A549 (cell line): Measurements from ENCODE around the gene TTC31. TPM values are rescaled to one million over a fixed set of nuclear protein-coding genes. Genes with fewer than 3 reads are reported as not detected.
A peak's percentile ranks its signal among the peaks of the same experiment; 100 is the strongest.

Source experiments
- ATAC-seq, 2 experiments: fragments of 200-7000 bp in 1 of 2; fragments of >200 bp in 1 of 2; cut with Nextera tagmentation in 1 of 2; cut with Tn5 transposase in 1 of 2; 3 replicates each; pipeline versions ENCODE4 v1.8.0 to v1.9.1; 2018 to 2020; ENCODE audit warnings: mild to moderate bottlenecking in 1 of 2, moderate library complexity in 1 of 2
- CTCF ChIA-PET: fragments of 300-600 bp; sonication (Branson Sonifier 250); formaldehyde crosslinking; extraction: SDS; loops from one replicate; lab custom pipeline; 2021; ENCODE audit warnings: antibody characterized with exemption, inconsistent platforms; lab: Yijun Ruan, JAX
- POLR2A ChIA-PET: fragments of 350-600 bp; formaldehyde crosslinking; extraction: SDS; loops from one replicate; lab custom pipeline; 2021; ENCODE audit warnings: antibody characterized with exemption, inconsistent platforms; lab: Yijun Ruan, JAX
- DNase-seq, 2 experiments: peaks; one replicate each; pipeline versions ENCODE4 v3.0.0 to v3.0.0-alpha.2; 2011 to 2016; ENCODE audit warnings: low read depth in 1 of 2, low spot score in 1 of 2
- FAIRE-seq: peaks from 2 replicates; lab custom pipeline; 2011; peaks lifted over from hg19 to GRCh38; lab: Jason Lieb, UNC
- H3K27ac ChIP-seq, 2 experiments: fragments of >200 bp; sonication (Bioruptor Twin); formaldehyde crosslinking; 3 replicates each; pipeline ENCODE4 v1.5.1; 2016 to 2017
- H3K4me1 ChIP-seq: fragments of >200 bp; sonication (Bioruptor Twin); formaldehyde crosslinking; 3 replicates; pipeline ENCODE4 v1.6.1; 2016
- H3K4me2 ChIP-seq: fragments of >200 bp; sonication (Bioruptor Twin); formaldehyde crosslinking; 3 replicates; pipeline ENCODE4 v1.6.1; 2016
- H3K4me3 ChIP-seq: fragments of >200 bp; sonication (Bioruptor Twin); formaldehyde crosslinking; 3 replicates; pipeline ENCODE4 v1.5.1; 2016
- H3K9me3 ChIP-seq: fragments of >200 bp; sonication (Bioruptor Twin); formaldehyde crosslinking; 3 replicates; pipeline ENCODE4 v1.6.1; 2016
- CHD4 ChIP-seq: fragments of 200-600 bp; sonication (generic); IDR thresholded peaks from 2 replicates; pipeline ENCODE4 v1.6.1; 2016; ENCODE audit warnings: antibody characterized with exemption, mild to moderate bottlenecking, borderline replicate concordance
- ESRRA ChIP-seq: fragments of 150-350 bp; IDR thresholded peaks from 2 replicates; pipeline ENCODE4 v1.6.1; 2014; ENCODE audit warnings: mild to moderate bottlenecking, low read length, borderline replicate concordance
- FOSL2 ChIP-seq, 2 experiments: fragments of 450-650 bp in 1 of 2; fragments of >200 bp in 1 of 2; sonication (Bioruptor Twin) in 1 of 2; formaldehyde crosslinking; IDR thresholded peaks; 2 replicates each; pipeline versions ENCODE4 v1.5.0 to v1.6.1; 2016 to 2020; ENCODE audit warnings: mild to moderate bottlenecking in 1 of 2, moderate library complexity in 1 of 2
- FOXS1 ChIP-seq: fragments of 250-450 bp; sonication (Bioruptor Pico); IDR thresholded peaks from 2 replicates; pipeline ENCODE4 v1.5.0; 2020; ENCODE audit warnings: mild to moderate bottlenecking, moderate library complexity
- GATA3 ChIP-seq: IDR thresholded peaks from 2 replicates; pipeline ENCODE4 v1.6.1; 2012; ENCODE audit warnings: borderline replicate concordance
- HDAC2 ChIP-seq: fragments of 200-600 bp; sonication (generic); IDR thresholded peaks from 2 replicates; pipeline ENCODE4 v1.6.1; 2016
- HOXA7 ChIP-seq: fragments of 250-450 bp; sonication (Bioruptor Pico); IDR thresholded peaks from 2 replicates; pipeline ENCODE4 v1.5.0; 2020; ENCODE audit warnings: mild to moderate bottlenecking, moderate library complexity
- HOXB13 ChIP-seq: fragments of 250-450 bp; sonication (Bioruptor Pico); IDR thresholded peaks from 2 replicates; pipeline ENCODE4 v1.5.0; 2020; ENCODE audit warnings: low read depth, mild to moderate bottlenecking, moderate library complexity
- JUN ChIP-seq, 2 experiments: fragments of >200 bp; sonication (Bioruptor Twin); formaldehyde crosslinking; IDR thresholded peaks; 2 replicates in 1 of 2; 3 replicates in 1 of 2; pipeline ENCODE4 v1.6.1; 2016 to 2017
- JUNB ChIP-seq: fragments of >200 bp; sonication (Bioruptor Twin); formaldehyde crosslinking; IDR thresholded peaks from 2 replicates; pipeline ENCODE4 v1.6.1; 2016
- KDM5A ChIP-seq: fragments of 200-600 bp; sonication (generic); IDR thresholded peaks from 2 replicates; pipeline ENCODE4 v1.6.1; 2016; ENCODE audit warnings: antibody characterized with exemption, mild to moderate bottlenecking
- MAFK ChIP-seq: fragments of 450-650 bp; IDR thresholded peaks from 2 replicates; pipeline ENCODE4 v1.6.1; 2014; ENCODE audit not compliant: partially characterized antibody
- MYC ChIP-seq: IDR thresholded peaks from 2 replicates; pipeline ENCODE4 v1.6.1; 2012; ENCODE audit warnings: mild to moderate bottlenecking, inconsistent platforms, low read length, improper control_type of control experiment, borderline replicate concordance
- NR3C1 ChIP-seq: fragments of >200 bp; sonication (Bioruptor Twin); formaldehyde crosslinking; IDR thresholded peaks from 3 replicates; pipeline ENCODE4 v1.6.1; 2017
- PHF8 ChIP-seq: fragments of 200-600 bp; sonication (generic); IDR thresholded peaks from 2 replicates; pipeline ENCODE4 v1.6.1; 2016; ENCODE audit warnings: low read depth, mild to moderate bottlenecking, antibody characterized with exemption, moderate library complexity, borderline replicate concordance
- POLR2A ChIP-seq: IDR thresholded peaks from 2 replicates; pipeline ENCODE4 v1.6.1; 2012; ENCODE audit warnings: mild to moderate bottlenecking, low read length
- RAD21 ChIP-seq, 2 experiments: fragments of >200 bp in 1 of 2; sonication (Bioruptor Twin) in 1 of 2; formaldehyde crosslinking in 1 of 2; IDR thresholded peaks in 1 of 2; conservative IDR thresholded peaks in 1 of 2; 2 replicates in 1 of 2; 3 replicates in 1 of 2; pipeline ENCODE4 v1.6.1; 2012 to 2018; ENCODE audit warnings: inconsistent platforms in 1 of 2
- RARB ChIP-seq: fragments of 250-450 bp; sonication (Bioruptor Pico); IDR thresholded peaks from 2 replicates; pipeline ENCODE4 v1.8.0; 2021; ENCODE audit warnings: mild to moderate bottlenecking, moderate library complexity
- RCOR1 ChIP-seq: fragments of 150-350 bp; IDR thresholded peaks from 2 replicates; pipeline ENCODE4 v1.6.1; 2014; ENCODE audit warnings: antibody characterized with exemption, low read length, low read depth
- RNF2 ChIP-seq: fragments of 200-600 bp; sonication (generic); IDR thresholded peaks from 2 replicates; pipeline ENCODE4 v1.6.1; 2016; ENCODE audit warnings: low read depth, mild to moderate bottlenecking, antibody characterized with exemption, moderate library complexity, borderline replicate concordance
- SMC3 ChIP-seq: fragments of >200 bp; sonication (Bioruptor Twin); formaldehyde crosslinking; IDR thresholded peaks from 3 replicates; pipeline ENCODE4 v1.6.1; 2018; ENCODE audit warnings: inconsistent platforms
- TFCP2L1 ChIP-seq: fragments of 250-450 bp; sonication (Bioruptor Pico); IDR thresholded peaks from 2 replicates; pipeline ENCODE4 v1.5.0; 2021; ENCODE audit warnings: mild to moderate bottlenecking
- ZNF302 ChIP-seq: fragments of 250-450 bp; sonication (Bioruptor Pico); IDR thresholded peaks from 2 replicates; pipeline ENCODE4 v1.9.0; 2021; ENCODE audit warnings: inconsistent platforms, mild to moderate bottlenecking, moderate library complexity
- WGBS: methylation state at CpG from one replicate; pipeline ENCODE4 v1.1.6; 2017; ENCODE audit errors: missing lambda C conversion rate; 5-methylcytosine and 5-hydroxymethylcytosine counted together
- polyA plus RNA-seq, 4 experiments: library from polyadenylated mRNA; depleted of rRNA in 3 of 4; stranded (reverse); fragments of >200 nt; fragmentation: RNase III in 1 of 4; extraction: RNeasy Plus Mini Kit Qiagen cat#74134 plus additional on column Dnase treatment in 1 of 4; gene quantifications; 2 replicates in 3 of 4; 3 replicates in 1 of 4; pipeline ENCODE4 v1.2.3, GENCODE V29; 2011 to 2017
- TF ChIP-seq, protein P1 (sequence below): IDR thresholded peaks from 2 replicates; pipeline ENCODE4 v1.6.1; 2012
- TF ChIP-seq, protein P2 (sequence below): fragments of 200-600 bp; sonication (generic); IDR thresholded peaks from 2 replicates; pipeline ENCODE4 v1.6.1; 2016; ENCODE audit warnings: antibody characterized with exemption, mild to moderate bottlenecking, moderate library complexity
- TF ChIP-seq, protein P3 (sequence below): IDR thresholded peaks from 2 replicates; pipeline ENCODE4 v1.6.1; 2012
- TF ChIP-seq, protein P4 (sequence below): fragments of >200 bp; sonication (Bioruptor Twin); formaldehyde crosslinking; IDR thresholded peaks from 2 replicates; pipeline ENCODE4 v1.6.1; 2016

Gene TTC31
- polyA plus RNA-seq, 2 of the 4 experiments (the other 2 are of a cell fraction) = 26.2 to 29.6 TPM

DNA sequence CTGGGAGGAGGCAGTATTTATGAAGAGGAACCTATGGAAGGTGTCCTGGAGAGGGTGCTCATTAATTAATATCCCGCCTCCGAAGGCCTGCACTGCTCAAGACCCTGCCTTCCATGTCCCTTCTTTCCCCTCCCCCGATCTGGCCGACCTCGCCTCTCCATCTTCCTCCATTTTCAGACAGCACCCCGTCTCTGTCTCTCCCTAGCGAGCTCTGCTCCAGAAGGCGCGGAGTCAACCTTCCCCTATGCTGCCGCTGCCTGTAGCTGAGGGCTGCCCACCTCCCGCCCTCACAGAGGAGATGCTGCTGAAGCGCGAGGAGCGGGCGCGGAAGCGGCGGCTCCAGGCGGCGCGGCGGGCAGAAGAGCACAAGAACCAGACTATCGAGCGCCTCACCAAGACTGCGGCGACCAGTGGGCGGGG is 25.7 kb upstream of the TTC31 start:
- no peaks in the 10 kb centered on the region for H3K9me3 ChIP-seq
- POLR2A ChIA-PET = interaction anchor here (1.5 to 3.3 kb wide), 5 partner anchors 15 to 132 kb away, joined by 3 to 37 read pairs (median 15); partner anchors contain the start of genes AUP1, CCDC142, HTRA2 and MRPL53
- WGBS = 19% methylated on average over 11 of the region's 27 CpGs

DNA sequence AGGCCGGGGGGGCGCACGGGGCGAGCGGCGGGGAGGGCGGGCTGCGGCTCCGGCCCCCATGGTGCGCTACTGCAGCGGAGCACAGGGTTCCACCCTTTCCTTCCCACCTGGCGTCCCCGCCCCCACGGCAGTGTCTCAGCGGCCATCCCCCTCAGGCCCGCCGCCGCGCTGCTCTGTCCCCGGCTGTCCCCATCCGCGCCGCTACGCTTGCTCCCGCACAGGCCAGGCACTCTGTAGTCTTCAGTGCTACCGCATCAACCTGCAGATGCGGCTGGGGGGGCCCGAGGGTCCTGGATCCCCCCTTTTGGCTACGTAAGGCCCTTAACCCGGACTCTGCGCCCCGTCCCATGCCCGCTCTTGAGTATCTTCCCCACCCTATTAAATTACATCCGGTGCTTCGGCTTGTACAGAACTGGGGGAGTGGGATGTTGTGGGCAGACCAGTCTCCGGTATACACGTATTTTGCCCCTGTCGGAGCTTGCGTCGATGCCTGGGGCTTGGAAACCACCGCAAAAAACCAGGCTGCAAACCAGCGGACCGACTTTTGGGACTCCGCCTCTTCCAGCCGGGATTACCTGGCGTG is 25.2 kb upstream of the TTC31 start:
- peak overlapping the region; percentile 85 for H3K4me2 ChIP-seq
- H3K4me3 ChIP-seq = peak overlapping the region; percentile 70
- ChIA-PET CTCF (interaction anchor here (1.3 to 3.7 kb wide), 6 partner anchors 8 to 130 kb away, joined by 5 to 20 read pairs (median 7); partner anchors contain the start of genes CCDC142, MOGS and TTC31), POLR2A (interaction anchor here (0.6 to 3.3 kb wide), 12 partner anchors 11 to 721 kb away, joined by 3 to 37 read pairs (median 6); partner anchors contain the start of genes AUP1, C2orf81, CCDC142 and HTRA2)
- H3K4me1 ChIP-seq = peaks cover 25% of the 10 kb centered on the region
- H3K27ac ChIP-seq = peak overlapping the region; percentile 87 to 92
- WGBS = 2% methylated on average over 27 of the region's 46 CpGs
- no peak for FAIRE-seq
- peak; percentile 40 to 47 for ATAC-seq
- peak; percentile 53 to 74 for DNase-seq
- no peaks in the 10 kb centered on the region for H3K9me3 ChIP-seq
- no peak for TF ChIP-seq SMC3
- TF ChIP-seq HOXB13 (CRISPR knock-in tag) = no peak
- TF ChIP-seq KDM5A = peak; percentile 56; the same call in 1 of the 2 replicates
- TF ChIP-seq FOSL2 (IDR thresholded peaks at IDR 0.05) = no peak
- TF ChIP-seq FOSL2 (CRISPR knock-in tag; IDR thresholded peaks at IDR 0.05) = 0 out of 2 replicates have a peak, but pooled peaks have one; percentile 5
- TF ChIP-seq RAD21 (conservative IDR thresholded peaks at IDR 0.05 in 1 of 2, IDR thresholded peaks at IDR 0.05 in 1 of 2) = 0 out of 5 replicates have a peak, but pooled peaks of 1 of the 2 experiments have one; percentile 16
- TF ChIP-seq ESRRA = no peak
- peak; percentile 55; the same call in 1 of the 2 replicates for TF ChIP-seq HDAC2
- TF ChIP-seq MYC = no peak
- no peak for TF ChIP-seq RARB (CRISPR knock-in tag)
- no peak for TF ChIP-seq CHD4
- TF ChIP-seq TFCP2L1 (CRISPR knock-in tag) = 0 out of 2 replicates have a peak, but pooled peaks have one; percentile 44
- TF ChIP-seq, protein P1, sequence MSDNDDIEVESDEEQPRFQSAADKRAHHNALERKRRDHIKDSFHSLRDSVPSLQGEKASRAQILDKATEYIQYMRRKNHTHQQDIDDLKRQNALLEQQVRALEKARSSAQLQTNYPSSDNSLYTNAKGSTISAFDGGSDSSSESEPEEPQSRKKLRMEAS = peak; percentile 58; the same call in 1 of the 2 replicates
- no peak for TF ChIP-seq NR3C1
- TF ChIP-seq RNF2 = peak; percentile 33; the same call in 1 of the 2 replicates
- peak; percentile 53 for TF ChIP-seq POLR2A
- peak; percentile 33 for TF ChIP-seq GATA3
- peak; percentile 83 for TF ChIP-seq PHF8
- TF ChIP-seq HOXA7 = 0 out of 2 replicates have a peak, but pooled peaks have one; percentile 27
- TF ChIP-seq JUN (IDR thresholded peaks at IDR 0.05) = peak; percentile 56 to 73; a peak in 3 of 5 replicates

More for the DNA sequence above, 25.7 kb upstream of the TTC31 start:
- DNase-seq (no peak), ATAC-seq (peak; percentile 11; a peak in 4 of 6 replicates), FAIRE-seq (no peak)
- Histone ChIP-seq H3K4me1 (peaks cover 25% of the 10 kb centered on the region), H3K4me3 (peak overlapping the region; percentile 70), H3K4me2 (peak overlapping the region; percentile 85), H3K27ac (peak overlapping the region; percentile 87 to 92)
- TF ChIP-seq JUNB (no peak), FOXS1 (CRISPR knock-in tag) (no peak), RAD21 (conservative IDR thresholded peaks at IDR 0.05 in 1 of 2, IDR thresholded peaks at IDR 0.05 in 1 of 2) (no peak), RCOR1 (no peak), MAFK (no peak), RARB (CRISPR knock-in tag) (no peak), ZNF302 (no peak)
- TF ChIP-seq, protein P2, sequence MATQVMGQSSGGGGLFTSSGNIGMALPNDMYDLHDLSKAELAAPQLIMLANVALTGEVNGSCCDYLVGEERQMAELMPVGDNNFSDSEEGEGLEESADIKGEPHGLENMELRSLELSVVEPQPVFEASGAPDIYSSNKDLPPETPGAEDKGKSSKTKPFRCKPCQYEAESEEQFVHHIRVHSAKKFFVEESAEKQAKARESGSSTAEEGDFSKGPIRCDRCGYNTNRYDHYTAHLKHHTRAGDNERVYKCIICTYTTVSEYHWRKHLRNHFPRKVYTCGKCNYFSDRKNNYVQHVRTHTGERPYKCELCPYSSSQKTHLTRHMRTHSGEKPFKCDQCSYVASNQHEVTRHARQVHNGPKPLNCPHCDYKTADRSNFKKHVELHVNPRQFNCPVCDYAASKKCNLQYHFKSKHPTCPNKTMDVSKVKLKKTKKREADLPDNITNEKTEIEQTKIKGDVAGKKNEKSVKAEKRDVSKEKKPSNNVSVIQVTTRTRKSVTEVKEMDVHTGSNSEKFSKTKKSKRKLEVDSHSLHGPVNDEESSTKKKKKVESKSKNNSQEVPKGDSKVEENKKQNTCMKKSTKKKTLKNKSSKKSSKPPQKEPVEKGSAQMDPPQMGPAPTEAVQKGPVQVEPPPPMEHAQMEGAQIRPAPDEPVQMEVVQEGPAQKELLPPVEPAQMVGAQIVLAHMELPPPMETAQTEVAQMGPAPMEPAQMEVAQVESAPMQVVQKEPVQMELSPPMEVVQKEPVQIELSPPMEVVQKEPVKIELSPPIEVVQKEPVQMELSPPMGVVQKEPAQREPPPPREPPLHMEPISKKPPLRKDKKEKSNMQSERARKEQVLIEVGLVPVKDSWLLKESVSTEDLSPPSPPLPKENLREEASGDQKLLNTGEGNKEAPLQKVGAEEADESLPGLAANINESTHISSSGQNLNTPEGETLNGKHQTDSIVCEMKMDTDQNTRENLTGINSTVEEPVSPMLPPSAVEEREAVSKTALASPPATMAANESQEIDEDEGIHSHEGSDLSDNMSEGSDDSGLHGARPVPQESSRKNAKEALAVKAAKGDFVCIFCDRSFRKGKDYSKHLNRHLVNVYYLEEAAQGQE = no peak
- TF ChIP-seq, protein P3, sequence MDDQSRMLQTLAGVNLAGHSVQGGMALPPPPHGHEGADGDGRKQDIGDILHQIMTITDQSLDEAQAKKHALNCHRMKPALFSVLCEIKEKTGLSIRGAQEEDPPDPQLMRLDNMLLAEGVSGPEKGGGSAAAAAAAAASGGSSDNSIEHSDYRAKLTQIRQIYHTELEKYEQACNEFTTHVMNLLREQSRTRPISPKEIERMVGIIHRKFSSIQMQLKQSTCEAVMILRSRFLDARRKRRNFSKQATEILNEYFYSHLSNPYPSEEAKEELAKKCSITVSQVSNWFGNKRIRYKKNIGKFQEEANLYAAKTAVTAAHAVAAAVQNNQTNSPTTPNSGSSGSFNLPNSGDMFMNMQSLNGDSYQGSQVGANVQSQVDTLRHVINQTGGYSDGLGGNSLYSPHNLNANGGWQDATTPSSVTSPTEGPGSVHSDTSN = no peak
- TF ChIP-seq, protein P4, sequence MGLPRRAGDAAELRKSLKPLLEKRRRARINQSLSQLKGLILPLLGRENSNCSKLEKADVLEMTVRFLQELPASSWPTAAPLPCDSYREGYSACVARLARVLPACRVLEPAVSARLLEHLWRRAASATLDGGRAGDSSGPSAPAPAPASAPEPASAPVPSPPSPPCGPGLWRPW = no peak
- CTCF ChIA-PET = interaction anchor here (0.8 to 3.7 kb wide), 8 partner anchors 9 to 132 kb away, joined by 3 to 20 read pairs (median 4); partner anchors contain the start of gene MOGS
